ENCODE data around the gene BROX.

Gene BROX

DNA sequence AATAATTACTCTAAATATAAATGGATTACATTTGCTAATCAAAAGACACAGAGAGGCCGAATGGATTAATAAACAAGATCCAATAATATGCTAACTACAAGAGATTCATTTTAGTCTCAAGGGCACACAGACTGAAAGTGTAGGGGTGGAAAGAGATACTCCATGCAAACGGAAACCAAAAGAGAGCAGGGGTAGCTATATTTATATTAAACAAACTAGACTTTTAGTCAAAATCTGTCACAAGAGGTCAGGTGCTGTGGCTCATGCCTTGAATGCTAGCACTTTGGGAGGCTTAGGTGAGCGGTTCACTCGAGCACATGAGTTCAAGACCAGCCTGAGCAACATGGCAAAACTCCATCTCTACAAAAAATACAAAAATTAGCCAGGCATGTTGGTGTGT is 68.9 kb downstream of the BROX start:
- DNase-seq = no peak

- no peak for DNase-seq
These were observed 70.7 kb downstream of the BROX start for GRCh38 chr1:222783051-222783450.

DNA sequence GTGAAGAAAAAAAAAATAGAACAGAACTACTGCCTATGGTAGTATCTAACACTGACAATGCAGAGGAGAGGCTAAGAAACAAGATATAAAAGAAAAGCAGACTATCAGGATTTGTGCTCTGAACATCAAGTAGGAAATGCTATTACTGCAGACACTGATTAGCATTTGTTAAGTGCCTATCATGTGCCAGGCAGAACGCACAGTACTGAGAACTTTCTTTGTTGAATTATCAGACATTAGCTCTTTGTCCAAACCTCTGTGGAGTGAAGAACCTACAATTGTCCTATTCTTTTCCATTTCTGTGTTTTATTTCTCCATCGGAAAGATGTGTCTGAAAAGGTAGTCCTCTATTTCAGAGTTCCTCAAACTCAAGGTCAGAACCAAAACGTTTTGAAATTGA is 72.0 kb downstream of the BROX start:
- no peak for DNase-seq
